ENCODE data around the gene BCL2A1.
"Not testable (repeated sequence)": the region's sequence is repeated elsewhere in the genome, so short reads cannot be mapped to it uniquely, and the experiment has no call there.

The BCL2A1 gene

DNA sequence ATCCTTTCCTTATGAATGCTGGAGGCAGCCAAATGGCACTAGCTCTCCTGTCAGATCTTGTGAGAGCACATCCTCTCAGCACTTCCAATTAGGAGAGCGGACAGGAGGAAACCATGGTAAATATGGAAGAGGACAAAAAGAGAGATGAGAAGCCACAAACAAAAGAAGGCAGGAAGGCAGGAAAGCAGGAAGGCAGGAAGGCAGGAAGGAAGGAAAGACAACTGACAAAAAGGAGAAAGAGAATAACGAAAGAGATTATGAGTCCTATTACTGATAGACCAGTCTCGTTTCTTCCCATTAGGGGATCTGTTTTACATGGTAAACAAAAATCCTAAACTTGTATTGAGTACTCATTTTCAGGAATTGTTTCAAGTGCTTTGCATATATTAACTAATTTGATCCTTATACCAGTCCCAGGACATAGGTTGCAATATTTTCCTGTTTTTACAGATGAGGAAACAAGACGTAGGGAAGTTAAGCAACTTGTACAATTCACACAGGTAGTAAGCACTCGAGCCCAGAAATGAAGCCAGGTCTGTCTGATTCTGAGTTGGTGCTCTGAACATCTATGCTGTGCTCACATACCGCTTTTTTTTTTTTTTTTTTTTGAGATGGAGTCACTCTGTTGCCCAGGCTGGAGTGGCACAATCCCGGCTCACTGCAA, 4.2 kb downstream of the BCL2A1 start:
- peak overlapping the region; percentile 69 for H3K4me3 ChIP-seq (ENCODE audit: low read depth, low read length)
- TF ChIP-seq, protein P1, sequence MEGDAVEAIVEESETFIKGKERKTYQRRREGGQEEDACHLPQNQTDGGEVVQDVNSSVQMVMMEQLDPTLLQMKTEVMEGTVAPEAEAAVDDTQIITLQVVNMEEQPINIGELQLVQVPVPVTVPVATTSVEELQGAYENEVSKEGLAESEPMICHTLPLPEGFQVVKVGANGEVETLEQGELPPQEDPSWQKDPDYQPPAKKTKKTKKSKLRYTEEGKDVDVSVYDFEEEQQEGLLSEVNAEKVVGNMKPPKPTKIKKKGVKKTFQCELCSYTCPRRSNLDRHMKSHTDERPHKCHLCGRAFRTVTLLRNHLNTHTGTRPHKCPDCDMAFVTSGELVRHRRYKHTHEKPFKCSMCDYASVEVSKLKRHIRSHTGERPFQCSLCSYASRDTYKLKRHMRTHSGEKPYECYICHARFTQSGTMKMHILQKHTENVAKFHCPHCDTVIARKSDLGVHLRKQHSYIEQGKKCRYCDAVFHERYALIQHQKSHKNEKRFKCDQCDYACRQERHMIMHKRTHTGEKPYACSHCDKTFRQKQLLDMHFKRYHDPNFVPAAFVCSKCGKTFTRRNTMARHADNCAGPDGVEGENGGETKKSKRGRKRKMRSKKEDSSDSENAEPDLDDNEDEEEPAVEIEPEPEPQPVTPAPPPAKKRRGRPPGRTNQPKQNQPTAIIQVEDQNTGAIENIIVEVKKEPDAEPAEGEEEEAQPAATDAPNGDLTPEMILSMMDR (IDR thresholded peaks at IDR 0.05; ENCODE audit: borderline replicate concordance, insufficient read depth, low read depth, low read length): no peak

DNA sequence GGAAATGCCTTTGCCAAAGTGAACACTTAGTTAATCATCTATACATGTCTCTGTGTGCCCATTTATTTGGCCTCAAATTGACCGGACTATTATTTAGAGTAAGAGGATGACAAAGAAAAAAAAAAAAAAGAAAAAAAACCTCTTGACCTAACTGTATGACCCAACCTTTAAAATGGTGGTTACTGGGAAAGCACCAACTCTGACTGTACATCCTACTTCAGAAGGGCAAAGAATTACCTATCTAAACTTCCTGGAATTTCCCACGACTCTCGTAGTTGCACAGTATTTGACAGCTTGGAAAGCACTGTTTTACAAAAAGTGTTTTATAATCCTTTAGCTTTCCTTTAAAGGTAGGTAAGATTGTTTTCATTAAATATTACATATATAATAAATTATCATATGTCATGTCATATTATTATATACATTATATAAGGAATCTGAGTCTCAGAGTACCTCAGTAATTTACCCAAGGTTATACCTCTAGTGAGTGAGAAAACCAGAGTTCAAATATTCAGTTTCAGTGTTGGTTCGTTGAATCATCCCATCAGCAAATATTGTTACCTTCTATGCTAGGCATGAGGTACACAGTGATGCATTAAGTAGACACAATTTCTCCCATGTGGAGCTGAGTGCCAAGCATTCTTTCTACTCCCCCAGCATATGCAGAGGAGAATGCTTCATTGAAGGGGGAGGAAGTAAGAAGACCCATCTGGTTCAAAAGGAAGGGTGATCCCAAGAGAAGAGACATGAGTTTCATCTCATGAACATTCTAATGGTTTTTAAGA, 5.0 kb downstream of the BCL2A1 start:
- TF ChIP-seq, protein P1 (IDR thresholded peaks at IDR 0.05; ENCODE audit: borderline replicate concordance, insufficient read depth, low read depth, low read length): no peak
- H3K4me3 ChIP-seq (ENCODE audit: low read depth, low read length): peak overlapping the region; percentile 69

DNA sequence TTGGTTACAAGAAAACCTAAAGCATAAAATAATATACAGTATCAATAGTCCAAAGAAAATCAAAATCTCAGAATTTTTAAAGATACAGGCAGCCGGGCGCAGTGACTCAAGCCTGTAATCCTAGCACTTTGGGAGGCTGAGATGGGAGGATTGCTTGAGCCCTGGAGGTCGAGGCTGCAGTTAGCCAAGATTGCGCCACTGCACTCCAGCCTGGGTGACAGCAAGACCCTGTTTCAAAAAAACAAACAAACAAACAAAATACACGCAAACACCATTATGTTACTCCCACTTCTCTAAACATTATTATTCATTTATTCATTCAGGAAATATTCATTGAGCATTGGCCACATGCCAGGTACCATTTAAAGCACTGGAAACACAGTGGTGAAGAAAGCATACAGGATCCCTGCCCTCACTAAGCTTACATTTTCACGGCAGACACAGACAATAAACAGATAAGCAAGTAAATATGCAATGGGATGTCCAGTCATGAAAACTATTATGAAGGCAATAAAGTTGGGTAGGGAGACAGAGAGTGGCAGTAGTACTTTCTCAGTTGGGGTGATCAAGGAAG, 6.7 kb downstream of the BCL2A1 start:
- TF ChIP-seq, protein P1 (IDR thresholded peaks at IDR 0.05; ENCODE audit: borderline replicate concordance, insufficient read depth, low read depth, low read length): no peak
- no peak overlapping the region for H3K4me3 ChIP-seq (ENCODE audit: low read depth, low read length)

DNA sequence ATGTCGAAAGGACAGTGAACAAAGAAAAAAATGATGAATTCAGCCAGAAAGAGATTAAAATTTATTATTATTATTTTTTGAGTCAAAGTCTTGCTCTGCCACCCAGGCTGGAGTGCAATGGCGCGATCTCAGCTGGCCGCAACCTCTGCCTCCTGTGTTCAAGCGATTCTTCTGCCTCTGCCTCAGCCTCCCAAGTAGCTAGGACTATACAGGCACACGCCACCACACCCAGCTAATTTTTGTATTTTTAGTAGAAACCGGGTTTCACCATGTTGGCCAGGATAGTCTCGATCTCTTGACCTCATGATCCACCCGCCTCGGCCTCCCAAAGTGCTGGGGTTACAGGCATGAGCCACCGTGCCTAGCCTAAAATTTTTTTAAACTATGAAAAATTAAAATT, 8.1 kb downstream of the BCL2A1 start:
- not testable (repeated sequence) for H3K4me3 ChIP-seq (ENCODE audit: low read depth, low read length)

DNA sequence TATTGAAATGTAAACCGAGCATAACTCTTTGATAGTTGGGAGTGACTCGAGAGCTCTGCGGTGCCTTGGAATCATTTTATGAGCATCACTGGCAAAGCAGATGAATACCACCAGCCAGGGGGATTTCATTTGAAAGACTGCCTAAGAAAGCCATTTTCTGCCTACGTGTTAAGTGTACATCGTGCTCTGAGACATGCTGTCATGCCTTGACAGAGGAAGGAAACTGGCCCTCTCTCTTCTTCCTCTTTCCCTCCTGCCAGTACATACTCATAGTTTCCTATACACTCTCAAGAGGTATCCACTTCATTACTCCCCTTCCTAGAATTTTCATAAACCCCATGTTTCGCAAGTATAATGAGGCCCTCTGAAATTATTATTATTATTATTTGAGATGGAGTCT, 8.8 kb downstream of the BCL2A1 start:
- TF ChIP-seq, protein P1 (IDR thresholded peaks at IDR 0.05; ENCODE audit: borderline replicate concordance, insufficient read depth, low read depth, low read length): no peak
- H3K4me3 ChIP-seq (ENCODE audit: low read depth, low read length): no peak overlapping the region

DNA sequence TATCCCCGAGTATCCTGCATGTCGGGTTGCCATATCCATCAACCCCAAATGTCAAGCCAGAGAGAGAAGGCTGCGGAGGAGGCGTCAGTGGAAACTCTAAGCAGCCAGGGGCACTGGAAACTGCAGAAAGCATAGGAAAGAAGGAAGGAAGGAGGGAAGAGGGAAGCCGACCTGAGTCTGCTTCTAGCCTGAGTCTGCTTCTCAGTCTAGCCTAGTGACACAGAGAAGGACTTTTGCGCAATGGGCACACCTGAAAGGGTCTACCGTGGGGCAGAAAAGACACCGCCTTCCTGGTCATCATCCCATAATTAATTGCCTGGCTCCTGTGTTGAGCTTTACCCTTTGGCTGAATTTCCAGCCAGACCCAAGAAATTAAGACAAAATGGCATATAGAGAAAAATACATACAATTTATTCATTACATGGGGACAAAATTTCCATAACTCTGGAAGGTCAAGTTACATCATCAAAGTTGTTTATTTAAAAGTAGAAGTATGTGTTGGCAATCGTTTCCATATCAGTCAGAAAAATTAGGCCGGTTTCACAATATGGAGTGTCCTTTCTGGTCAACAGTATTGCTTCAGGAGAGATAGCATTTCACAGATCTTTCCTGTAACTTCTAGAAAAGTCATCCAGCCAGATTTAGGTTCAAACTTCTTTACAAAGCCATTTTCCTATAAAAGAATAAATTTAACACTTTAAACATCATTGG, 10.3 kb downstream of the BCL2A1 start:
- TF ChIP-seq, protein P1 (IDR thresholded peaks at IDR 0.05; ENCODE audit: borderline replicate concordance, insufficient read depth, low read depth, low read length): no peak
- no peak overlapping the region for H3K4me3 ChIP-seq (ENCODE audit: low read depth, low read length)

DNA sequence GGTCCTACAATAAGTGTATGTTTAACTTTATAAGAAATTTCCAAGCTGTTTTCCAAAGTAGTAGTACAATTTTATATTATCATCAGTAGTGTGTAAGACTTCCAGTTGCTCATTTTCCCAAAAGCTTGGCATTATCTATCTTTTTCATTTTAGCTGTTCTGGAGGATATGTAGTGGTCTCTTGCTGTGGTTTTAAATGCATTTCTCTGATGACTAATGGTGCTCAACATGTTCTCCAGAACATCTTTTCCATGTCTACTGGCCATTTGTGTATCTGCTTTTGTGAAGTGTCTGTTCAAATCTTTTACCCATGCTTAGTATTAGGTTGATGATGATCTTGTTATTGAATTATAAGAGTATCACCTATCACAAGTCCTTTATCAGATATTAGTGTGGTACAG, 13.3 kb downstream of the BCL2A1 start:
- H3K4me3 ChIP-seq (ENCODE audit: low read depth, low read length): no peak overlapping the region
- TF ChIP-seq, protein P1 (IDR thresholded peaks at IDR 0.05; ENCODE audit: borderline replicate concordance, insufficient read depth, low read depth, low read length): no peak
